SW 1271 (cell line): Measurements from ENCODE around the gene CSK.
"Not testable (repeated sequence)": the region's sequence is repeated elsewhere in the genome, so short reads cannot be mapped to it uniquely, and the experiment has no call there.

ENCODE experiments used
- DNase-seq, 2 experiments: peaks; one replicate each; lab custom pipeline; 2025; lab: John Stamatoyannopoulos, UW

CSK gene

GRCh38 chr15:74770211-74770903 lies 11.5 kb upstream of the CSK start:
- no peak for DNase-seq

- no peak for DNase-seq
Observed at GRCh38 chr15:74773329-74773728, 8.6 kb upstream of the CSK start.

DNA sequence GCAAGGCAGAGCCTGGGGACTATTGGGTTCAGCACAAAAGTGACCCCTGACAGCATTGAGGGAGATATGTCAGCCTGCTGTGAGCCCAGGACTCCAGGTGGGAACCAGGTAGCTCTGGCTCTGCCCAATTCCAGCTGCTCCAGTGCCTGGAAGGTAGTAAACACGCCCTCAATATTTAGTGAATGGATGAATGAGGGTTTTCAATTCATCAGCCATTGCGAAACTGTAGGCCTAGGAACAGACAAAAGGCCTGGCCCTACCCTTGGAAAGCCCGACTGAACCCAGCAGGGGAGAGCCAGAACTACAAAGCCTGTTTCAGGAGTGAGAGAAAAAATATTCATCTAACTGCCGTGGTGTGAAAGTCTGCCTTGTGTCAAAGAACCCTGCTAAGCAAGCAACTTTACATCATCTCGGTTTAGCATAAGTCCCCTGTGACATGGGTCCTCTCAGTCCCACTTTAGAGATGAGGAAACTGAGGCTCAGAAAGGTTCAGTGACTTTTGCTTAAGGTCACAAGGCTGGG lies 8.1 kb upstream of the CSK start:
- DNase-seq, result no peak

GRCh38 chr15:74775132-74775562 lies 6.7 kb upstream of the CSK start:
- no peak for DNase-seq

GRCh38 chr15:74775894-74776293 lies 6.0 kb upstream of the CSK start:
- no peak for DNase-seq

DNA sequence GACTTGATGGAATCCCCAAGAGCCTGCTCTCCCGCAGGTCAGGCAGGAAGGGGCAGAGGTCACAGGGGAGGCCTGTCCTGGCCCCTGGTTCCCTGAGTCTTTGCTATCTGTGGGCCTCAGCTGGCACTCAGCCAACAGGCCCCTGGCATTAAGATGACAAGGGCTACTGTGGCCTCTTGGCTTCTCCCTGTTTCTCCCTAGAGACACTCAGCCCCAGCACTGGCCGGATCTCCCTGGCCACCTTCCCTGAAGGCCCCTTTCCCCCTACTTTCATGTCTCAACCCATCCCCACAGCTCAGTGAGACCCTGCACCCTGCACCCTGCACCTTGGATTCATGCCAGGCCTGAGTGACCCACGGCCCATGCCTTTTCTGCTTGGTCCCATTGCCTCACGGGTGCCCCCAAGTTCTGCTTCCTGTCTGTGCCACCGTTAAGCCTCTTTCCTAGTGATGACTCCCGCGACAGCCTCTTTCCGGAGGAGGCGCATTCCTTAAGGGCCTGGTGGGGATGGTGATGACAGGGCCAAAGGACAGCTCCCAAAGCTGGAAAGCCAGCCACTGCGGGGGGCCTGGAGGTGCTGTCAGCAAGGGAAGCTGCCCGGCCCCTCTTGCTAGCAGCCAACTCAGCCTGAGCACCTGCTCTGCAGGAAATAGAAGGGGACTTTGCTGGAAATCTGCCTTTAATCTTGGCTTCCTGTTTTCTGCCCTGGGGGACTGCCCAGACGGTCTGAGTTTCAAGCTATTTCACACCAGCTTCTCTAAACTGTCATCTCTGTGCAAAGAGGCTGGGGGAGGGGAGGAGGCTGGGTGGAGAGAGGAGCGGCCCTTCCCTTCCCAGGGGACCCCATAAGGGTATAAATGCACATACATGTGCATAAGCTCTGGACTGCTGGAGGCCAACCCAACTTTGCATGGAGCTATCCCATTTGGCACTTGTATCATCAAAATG lies 4.8 kb upstream of the CSK start:
- DNase-seq, result no peak

DNA sequence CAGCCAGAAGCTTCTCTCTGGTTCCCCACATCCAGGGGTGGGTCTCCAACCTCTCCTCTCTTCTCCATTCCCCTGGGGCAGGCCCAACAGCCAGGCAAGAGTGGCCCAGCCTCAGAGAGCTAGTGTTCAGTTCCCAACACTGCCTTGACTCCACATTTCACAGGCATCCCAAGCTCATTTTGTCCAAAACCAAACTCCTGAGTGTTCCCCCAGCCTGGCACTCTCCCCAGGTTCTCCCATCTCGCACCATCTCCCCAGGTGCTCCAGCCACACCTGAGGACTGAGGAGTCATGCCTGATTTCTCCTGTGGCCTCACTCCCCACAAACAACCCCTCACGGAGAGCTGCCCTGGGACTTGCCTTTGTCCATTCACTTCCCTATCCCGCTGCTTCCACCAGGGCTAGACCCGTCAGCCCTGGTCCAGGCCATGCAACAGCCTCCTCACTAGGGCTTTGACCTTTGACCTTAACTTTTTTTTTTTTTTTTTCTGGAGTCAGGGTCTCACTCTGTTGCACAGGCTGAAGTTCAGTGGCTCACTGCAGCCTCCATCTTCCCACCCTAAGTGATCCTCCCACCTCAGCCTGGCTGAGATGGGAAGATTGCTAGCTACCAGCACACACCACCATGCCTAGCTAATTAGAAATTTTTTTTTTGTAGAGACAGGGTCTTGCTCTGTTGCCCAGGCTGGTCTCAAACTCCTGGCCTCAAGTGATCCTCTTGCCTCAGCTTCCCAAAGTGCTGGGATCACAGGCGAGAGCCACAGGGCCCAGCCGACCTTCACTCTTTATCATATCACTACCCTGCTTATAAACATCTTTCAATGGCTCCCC lies 3.9 kb upstream of the CSK start:
- DNase-seq, result no peak

DNA sequence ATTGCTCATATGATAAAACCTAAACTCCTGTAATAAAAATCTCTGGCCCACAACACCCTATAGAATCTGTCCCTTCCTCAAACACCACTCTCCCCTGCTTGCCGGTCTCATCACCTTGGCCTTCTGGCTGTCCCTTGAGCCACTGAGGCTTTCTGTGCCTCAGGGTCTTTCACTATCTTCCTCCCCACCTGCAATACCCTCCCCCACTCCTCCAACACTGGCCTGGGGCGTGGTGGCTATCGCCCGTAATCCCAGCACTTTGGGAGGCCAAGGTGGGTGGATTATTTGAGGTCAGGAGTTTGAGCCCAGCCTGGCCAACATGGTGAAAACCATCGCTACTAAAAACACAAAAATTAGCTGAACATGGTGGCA lies 3.3 kb upstream of the CSK start:
- DNase-seq, result no peak

- no peak for DNase-seq
Observed at GRCh38 chr15:74779162-74779648, 2.7 kb upstream of the CSK start.

DNA sequence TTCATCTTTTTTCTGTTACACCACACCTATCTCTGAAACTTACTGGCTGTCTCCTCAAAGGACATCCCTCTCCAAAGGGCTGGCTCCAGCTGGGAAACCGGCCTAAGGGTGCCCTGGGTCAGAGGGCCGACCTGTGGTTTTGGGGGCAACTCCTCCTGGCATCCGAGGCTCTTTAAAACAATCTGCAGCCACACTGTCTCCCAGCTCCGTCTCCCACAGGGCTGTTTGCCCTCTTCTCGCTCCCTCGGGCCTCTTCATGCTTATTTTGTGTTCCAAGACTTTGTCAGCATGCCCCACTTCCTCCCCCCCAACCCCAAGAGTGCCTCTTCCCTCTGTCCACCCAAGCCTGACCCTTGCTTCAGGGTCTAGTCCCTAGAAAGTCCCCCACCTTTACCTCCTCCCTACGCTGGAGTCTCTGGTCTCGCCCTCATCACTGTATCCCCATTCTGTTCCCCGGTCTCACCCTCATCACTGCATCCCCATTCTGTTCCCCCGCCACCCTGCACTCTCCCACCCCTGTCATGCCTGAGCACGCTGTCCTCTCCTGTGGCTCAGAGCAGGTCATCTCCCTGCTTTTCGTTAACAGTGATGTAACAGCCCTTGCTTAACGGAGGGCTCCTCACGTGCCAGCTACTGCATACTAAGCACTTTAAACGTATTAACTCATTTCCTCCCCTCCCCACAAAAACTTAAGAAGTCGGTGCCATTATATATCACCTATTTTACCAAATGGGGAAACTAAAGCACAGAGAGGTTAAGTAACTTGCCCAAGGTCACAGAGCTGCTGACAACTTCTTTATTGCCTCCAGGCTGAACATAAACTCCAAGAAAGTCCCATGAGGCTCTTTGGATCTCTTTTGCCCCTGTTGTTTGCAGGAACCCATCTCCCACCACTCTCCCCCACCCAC lies 1.1 kb upstream of the CSK start:
- DNase-seq, result no peak

DNA sequence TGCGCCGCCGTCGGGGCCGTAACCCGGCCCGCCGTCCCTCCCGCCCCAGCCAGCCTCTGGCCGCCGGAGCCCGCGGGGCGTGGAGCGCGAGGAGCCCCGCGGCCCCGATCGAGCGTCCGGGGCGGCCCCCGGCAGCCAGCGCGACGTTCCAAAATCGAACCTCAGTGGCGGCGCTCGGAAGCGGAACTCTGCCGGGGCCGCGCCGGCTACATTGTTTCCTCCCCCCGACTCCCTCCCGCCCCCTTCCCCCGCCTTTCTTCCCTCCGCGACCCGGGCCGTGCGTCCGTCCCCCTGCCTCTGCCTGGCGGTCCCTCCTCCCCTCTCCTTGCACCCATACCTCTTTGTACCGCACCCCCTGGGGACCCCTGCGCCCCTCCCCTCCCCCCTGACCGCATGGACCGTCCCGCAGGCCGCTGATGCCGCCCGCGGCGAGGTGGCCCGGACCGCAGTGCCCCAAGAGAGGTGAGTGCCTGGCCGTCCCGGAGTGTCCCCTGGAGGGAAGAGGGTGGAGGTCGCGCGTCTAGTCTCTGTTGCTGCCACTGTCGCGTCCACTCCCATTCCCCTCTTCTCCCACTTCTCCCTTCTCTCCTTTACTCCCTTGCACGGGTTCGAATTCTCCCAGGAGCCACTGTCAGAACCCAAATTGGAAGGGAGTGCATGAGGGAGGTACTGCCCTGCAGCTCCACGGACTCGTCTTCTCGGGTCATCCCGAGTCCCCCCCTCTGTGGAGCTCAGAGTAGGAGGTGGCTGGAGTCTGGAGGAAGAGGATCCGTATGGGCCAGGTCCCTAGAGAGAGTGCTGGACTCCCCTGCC lies 585 bp downstream of the CSK start:
- DNase-seq, result no peak

GRCh38 chr15:74783072-74783807 lies 1.4 kb downstream of the CSK start:
- peak in 1 of 2 experiments; percentile 25 for DNase-seq

DNA sequence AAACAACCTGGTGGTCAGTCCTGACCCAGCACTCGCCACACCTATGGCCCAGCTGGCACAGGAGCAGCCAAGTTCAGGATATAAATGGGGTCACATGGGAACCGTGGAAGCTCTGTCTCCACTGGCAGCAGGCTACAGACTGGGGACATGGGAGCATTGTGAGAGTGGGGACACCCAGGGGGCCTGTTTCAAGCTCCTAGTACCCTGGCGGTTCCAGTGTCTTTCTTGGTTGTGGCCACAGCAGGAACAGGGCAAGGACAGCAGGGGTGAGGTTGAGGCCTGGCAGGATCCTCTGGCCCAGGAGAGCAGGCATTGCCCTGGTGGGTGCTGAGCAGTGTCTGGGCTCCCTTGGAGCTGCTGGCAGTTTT lies 1.9 kb downstream of the CSK start:
- no peak for DNase-seq

DNA sequence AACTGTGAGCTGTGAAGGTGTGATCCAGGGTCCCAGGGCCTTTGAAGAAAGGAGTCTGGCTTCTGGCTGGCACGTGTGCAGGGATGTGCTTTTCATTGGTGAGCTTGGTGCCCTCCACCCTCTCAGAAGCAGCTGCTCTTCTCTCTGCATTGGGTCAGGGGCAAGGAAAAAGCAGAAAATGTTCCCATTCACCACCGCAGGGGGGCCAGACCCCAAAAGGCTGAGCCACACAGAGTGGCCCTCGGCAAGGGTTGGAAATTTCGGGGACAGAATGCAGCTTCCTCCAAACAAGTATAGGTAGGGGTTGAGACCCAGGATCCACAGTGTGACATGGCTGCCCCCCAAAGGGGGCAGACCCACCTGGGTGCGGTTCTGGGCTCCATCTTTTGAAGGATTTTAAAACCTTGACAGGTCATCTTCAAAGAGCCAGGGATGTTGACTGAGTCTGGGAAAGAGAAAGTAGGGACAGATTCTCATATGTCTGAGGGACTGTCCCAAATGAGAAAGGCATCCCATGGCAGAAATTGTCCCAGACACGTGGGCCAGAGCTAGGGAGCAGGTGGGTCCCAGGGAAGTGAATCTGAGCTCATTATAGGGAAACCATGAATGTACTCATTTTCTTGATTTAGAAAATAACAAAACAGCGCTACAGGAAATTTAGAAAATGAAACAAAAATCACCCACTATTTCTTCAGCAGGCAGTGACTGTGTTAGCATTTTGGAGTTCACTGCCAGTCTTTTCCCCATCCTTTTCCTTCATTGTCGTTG lies 2.7 kb downstream of the CSK start:
- DNase-seq, result no peak

DNA sequence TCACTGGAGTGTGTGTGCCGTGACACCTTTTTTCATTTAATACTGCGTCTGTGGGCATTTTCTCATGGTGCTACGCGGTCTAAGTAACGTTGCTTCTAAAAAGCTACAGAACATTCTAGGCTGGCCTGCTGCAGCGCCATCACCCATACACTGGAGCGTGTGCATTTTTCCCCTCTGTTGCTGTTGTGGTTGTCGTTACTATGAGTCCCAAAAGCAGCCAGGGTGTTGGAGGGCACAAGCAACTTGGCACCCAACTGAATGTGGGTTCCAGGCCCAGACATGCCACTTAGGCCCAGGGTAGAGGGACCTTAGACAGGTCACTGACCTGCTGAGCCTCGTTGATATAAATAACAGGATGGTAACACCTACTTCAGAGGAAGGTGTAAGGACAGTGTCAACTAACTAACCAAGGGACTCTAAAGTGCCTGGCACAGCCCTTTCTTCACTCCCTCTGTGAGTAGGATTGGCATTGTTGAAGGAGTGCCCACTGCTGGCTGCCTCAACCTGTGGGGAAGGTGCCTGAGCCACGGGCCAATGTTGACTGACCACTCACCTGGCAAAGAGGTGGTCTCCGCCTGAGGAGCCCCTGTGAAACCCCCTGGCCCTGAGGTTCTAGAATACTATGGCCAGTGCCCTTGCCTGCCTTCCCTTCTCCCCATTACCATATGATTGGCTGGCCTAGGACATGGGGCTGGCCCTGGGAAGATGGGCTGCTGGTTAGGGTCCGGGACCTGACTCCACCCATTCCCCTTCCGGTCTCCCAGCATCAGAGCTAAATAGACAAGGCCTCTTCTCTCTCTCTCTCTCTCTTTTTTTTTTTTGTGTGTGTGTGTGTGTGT lies 3.5 kb downstream of the CSK start:
- DNase-seq, result no peak

GRCh38 chr15:74786081-74786480 lies 4.2 kb downstream of the CSK start:
- not testable (repeated sequence) for DNase-seq

GRCh38 chr15:74786551-74787165 lies 4.8 kb downstream of the CSK start:
- DNase-seq, result no peak
